A172 (cell line): Measurements from ENCODE around the gene WNT3A. TPM values are rescaled to one million over a fixed set of nuclear protein-coding genes. Genes with fewer than 3 reads are reported as not detected.
"Not testable (repeated sequence)": the region's sequence is repeated elsewhere in the genome, so short reads cannot be mapped to it uniquely, and the experiment has no call there.

ENCODE experiments used
- DNase-seq: peaks from one replicate; pipeline ENCODE4 v3.0.0-alpha.2; 2015; ENCODE audit warnings: low spot score
- total RNA-seq: library from RNA; depleted of rRNA; stranded (reverse); fragments of >200 nt; shearing (Covaris generic); gene quantifications from 2 replicates; pipeline ENCODE4 v1.2.3, GENCODE V29; 2014; rRNA removed

WNT3A gene
- 0.72 TPM in 1 of 2 replicates, not detected in the other for total RNA-seq

- DNase-seq: no peak
Measured at GRCh38 chr1:228006786-228007048, at the start of gene WNT3A. WNT3A (plus strand) TSS chr1:228006998; CDS start chr1:228007129, 131 bp downstream.

GRCh38 chr1:227958617-227959324, 48.0 kb upstream of the WNT3A start:
- DNase-seq: no peak

DNA sequence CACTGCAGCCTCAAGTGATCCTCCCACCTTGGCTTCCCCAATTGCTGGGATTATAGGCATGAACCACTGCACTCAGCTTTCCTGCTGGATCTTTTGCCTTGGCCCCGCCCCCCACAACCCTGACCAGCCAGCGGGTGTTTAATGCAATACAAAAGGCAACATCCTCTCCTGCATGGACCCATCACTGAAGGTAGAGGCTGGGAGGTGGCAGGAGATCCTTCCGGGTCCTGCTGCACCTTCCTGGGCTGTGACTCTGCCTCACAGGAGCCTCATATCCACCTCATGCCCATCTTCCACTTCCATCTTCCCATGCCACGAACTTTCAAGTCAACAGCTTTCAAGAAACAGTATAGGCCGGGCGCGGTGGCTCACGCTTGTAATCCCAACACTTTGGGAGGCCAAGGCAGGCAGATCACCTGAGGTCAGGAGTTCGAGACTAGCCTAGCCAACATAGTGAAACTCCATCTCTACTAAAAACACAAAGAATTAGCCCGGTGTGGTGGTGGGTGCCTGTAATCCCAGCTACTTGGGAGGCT, 47.4 kb upstream of the WNT3A start:
- DNase-seq: no peak

DNA sequence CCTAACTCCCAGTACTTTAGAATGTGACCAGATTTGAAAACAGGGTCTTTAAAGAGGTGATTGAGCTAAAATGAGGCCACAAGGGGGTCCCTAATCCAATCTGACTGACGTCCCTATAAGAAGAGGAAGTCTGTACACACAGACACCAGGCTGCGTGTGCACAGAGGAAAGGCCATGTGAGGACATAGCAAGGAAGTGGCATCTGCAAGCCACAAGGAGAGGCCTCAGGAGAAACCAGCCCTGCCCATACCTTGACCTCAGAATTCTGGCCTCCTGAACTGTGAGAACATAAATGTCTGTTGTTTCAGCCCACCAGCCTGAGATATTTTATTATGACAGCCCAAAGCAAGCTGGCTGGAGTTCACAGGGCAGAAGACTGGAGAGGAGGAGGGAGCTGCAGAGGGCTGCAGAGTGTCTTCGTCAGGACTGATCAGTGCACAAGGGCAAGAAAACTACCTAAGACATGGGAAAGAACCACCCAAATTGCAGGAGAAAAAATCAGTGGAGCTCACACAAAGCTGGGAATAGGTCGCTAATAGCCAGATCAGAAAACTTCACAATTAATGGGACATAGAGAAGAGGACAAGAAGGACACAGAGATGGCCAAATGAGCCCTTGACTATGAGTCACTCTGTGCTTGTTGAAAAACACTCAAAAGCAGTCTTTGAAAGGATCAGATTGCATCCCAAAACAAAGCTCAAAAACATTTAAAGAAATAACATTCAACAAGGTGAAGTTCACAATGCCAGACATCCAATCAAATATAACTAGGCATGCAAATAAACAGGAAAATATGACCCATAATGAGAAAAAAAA, 44.9 kb upstream of the WNT3A start:
- no peak for DNase-seq

DNA sequence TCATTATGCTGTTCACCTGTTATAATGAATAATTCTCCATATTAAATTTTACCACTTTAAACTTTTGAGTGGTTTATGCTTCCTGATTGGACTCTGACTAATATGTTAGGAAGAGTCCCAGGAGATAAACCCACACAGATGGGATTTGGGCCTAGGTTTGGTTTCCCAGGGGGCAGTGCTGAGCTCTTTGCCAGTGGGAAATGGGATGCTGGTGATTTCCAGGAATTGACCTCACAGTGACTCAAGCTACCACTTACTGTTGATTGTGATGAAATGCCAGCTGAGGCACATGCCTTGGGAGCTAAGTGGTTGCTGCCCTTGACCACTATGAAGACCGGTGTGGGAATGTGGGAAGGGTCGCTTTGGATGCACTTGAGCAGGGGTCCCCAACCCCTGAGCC, 40.1 kb upstream of the WNT3A start:
- peak; percentile 48 for DNase-seq

- not testable (repeated sequence) for DNase-seq
Measured at GRCh38 chr1:227967815-227968214, 39.0 kb upstream of the WNT3A start.

DNA sequence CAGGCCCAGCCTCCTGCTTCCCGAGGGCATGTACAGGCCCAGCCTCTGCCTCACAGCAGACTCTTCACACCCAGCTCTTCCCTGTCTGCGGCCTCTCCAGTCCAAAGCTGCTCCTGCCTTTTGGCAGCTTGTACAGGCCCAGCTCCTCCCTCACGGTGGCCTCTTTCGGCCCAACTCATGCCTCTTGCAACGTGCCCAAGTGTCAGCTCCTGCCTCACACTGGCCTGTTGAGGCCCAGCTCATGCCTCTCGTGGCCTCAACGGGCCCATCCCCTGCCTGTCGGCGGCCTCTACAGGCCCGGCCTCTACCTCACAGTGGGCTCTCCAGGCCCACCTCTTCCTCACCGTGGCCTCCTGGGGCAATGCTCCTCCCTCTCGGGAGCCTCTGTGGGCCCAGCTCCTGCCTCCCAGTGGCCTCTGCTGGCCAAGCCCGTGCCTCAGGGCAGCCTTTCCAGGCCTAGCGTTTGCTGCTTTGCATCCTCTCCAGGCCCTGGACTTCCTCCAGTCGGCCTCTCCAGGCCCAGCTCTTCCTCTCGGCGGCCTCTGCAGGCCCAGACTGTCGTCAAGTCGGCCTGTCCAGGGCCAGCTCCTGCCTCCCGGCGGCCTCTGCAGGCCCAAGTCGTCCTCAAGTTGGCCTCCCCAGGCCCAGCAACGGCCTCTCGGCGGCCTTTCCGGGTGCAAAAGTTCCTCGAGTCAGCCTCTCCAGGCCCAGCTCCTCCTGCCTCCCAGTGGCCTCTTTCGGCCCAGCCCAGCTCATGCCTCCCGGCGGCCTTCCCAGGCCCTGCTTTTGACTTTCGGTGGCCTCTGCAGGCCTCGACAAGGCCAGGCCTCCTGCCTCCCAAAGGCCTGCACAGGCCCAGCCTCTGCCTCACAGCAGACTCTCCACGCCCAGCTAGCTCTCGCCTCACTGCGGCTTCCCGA, 36.5 kb upstream of the WNT3A start:
- DNase-seq: not testable (repeated sequence)

- DNase-seq: not testable (repeated sequence)
Measured at GRCh38 chr1:227971216-227971615, 35.6 kb upstream of the WNT3A start.

DNA sequence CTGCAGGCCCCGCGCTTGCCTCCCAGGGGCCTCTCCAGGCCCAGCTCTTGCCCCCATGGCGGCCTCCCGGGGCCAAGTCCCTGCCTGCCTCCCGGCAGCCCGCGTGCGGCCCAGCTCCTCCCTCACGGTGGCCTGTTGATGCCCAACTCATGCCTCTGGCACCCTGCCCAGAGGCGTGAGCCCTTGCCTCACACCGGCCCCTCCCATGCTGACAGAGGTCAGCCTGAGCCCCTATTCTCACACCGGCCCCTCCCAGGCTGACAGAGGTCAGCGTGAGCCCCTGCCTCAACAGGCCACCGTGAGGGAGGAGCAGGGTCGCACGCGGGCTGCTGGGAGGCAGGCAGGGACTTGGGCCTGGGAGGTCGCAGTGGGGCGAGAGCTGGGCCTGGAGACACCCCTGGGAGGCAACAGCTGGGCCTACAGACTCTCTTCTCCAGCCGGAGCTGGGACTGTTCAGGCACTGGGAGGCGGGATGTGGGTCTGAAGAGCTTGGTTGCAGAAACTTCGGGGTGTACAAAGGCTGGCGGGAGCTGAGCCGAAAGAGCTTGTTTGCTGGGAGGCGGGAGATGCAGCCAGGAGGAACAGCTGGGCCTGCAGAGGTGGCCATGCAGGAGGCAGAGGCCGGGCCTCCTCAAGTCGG, 35.0 kb upstream of the WNT3A start:
- DNase-seq: not testable (repeated sequence)

DNA sequence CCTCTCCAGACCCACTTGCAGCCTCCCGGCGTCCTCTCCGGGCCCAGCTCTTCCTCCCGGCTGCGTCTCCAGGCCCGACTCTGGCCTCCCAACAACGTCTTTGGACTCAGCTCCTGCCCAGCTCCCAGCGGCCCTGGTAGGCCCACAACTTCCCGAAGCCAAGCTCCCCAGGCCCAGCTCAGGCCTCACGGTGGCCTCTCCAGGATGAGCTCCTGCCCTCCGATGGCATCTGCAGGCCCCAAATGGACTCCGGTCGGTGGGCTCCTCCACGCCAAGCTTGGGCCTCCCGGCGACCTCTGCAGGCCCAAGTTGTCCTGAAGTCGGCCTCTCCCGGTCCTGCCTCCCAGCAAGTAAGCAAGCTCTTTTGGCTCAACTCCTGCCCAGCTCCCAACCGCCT, 34.5 kb upstream of the WNT3A start:
- DNase-seq: not testable (repeated sequence)

- not testable (repeated sequence) for DNase-seq
Measured at GRCh38 chr1:227972843-227973374, 33.9 kb upstream of the WNT3A start.

DNA sequence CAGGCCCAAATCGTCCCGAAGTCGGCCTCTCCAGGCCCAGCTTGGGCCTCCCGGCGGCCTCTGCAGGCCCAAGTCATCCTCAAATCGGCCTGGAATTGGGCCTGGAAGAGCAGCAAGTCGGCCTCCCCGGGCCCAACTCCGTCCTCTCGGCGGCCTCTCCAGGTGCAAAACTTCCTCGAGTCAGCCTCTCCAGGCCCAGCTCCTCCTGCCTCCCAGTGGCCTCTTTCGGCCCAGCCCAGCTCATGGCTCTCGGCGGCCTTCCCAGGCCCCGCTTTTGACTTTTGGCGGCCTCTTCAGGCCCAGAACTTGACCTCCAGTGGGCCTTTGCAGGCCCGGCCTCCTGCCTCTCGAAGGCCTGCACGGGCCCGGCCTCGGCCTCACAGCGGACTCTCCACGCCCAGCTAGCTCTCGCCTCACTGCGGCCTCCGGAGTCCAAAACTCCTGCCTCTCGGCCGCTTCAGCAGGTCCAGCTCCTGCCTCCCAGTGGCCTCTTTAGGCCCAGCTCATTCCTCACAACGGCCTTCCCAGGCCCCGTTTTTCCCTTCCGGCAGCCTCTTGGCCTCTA, 33.0 kb upstream of the WNT3A start:
- DNase-seq: not testable (repeated sequence)

DNA sequence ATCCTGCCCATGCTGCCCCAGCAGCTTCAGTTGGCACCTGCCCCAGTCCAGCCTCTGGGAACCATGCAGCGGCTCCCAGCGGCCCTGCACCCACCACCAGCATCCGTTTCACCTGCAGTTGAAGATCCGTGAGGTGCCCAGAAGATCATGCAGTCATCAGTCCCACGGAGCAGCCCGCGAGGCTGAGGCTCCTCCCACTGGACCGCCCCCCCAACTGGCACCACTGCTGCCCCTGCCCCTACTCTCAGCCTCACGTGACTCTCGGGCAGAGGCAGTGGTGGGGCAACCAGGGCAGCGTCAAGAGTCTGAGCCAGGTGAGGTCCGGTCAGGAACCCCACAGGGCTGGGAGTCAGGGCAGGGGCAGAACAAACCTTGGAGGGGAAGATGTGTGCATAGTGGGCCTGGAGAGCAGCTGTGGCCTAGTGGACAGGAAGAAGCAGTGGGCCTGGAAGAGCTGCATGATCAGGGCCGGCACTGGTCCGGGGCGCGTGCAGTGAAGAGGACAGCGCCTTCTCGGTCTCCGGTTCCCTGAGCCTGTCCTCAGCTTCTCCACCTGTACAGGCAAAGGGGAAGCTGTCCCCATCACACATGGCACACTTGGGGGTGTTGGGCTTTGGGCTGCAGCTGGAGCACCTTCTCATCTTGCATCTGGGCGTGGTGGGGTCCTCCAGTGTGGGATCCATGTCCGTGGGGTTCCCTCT, 31.1 kb upstream of the WNT3A start:
- DNase-seq: not testable (repeated sequence)

- no peak for DNase-seq
Measured at GRCh38 chr1:227987181-227987580, 19.6 kb upstream of the WNT3A start.

DNA sequence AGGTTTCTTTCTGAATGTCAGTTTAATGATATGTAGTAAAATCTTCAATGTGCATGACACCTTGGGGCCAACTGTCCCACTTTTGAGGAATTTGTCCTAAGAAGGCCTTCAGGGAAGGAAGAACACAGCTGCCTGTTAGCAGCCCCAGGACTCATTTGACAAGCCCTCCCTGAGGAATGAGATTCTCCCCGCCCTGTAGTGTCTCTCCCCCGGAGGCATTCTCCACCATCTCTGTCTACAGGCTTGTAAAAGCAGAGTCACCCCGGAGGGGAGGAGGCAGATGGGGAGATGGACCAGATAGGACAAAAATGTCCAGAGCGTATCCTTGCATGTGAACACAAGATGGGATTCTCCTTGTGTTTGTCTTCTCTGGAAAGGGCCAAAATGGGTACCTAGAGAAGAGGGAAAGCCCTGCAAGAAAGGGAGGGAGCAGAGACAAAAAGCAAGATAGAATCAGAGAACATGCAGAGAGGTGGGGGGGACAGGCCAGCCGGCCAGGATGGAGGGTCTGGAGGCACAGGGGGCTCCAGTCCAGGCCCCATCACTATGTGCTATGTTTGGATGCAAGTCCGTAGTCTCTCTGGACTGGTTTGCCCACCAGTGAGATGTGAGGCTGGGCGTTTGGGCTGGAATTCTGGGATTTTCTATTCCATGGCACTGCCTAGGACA, 12.0 kb upstream of the WNT3A start:
- DNase-seq: no peak

DNA sequence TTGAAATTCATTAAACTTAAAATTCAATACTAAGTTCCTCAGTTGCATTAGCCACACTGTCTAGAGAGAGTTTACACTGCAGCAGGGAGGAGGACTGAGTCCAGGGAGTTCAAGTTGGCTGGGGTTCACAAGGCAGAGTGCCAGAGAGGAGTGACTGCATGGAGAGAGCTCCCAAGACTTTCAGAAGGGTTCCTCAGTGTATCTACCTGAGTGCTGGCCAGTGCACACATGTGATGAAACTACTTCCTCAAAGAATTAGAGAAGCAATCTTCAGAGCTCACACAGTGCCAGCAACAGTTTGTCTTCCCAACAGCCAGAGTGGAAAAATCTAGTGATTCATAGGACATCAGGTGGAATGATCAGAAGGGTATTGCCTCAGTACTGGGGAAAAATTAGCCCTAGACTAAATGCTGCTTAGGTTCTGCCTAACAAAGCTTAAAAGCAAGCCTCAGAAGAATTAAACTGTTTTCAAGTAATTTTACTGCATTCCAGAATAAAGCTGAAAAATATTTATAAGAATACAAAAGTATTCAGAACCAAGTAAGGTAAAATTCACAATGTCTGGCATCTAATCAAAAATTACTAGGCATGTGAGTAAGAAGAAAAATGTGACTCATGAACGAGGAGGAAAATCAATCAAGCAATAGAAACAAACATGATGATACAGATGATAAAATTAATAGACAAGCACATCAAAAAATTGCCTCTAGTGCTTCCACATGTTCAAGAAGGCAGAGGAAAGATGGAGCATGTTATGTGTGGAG, 10.4 kb upstream of the WNT3A start:
- DNase-seq: no peak

DNA sequence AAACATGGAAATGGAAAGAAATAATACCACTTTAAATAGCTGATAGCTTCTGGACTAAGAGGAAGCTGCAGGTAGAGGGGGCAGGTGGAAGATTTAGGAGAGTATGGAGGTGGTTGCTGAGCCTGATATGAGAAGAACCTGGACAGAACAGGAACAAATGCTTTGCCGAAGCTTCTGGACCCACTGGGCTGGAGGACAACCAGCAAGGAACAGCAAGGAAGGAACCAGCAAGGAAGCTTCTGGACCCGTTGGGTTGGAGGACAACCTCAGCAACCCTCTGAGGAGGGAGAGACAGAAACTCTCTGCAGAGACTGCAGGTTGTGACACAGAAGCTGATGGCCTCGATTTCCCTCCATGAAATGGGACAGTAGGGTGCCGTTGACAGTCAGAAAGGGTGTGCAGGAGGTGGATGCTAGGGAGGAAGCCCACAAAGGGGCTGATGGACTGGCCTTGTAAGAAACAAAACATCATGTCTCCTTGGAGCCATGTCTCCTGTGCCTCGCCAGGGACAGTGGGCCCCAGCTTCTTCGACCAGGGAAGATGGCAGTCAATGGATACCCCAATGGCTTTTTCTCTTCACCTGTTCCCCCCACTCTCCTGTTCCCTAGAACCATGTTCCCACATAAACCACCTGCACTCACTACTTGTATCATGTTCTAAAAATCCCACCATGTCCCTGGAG, 8.3 kb upstream of the WNT3A start:
- no peak for DNase-seq
